K562 (cell line): ENCODE measurements around the gene WBP1L.

ENCODE experiments used
- FOXK2 ChIP-seq, 2 experiments: fragments of 450-650 bp; IDR thresholded peaks in 1 of 2; conservative IDR thresholded peaks in 1 of 2; 2 replicates each; pipeline ENCODE4 v1.6.1; 2016; ENCODE audit warnings: low read depth in 2 of 2, mild to moderate bottlenecking in 1 of 2
- GABPA ChIP-seq: fragments of 200-800 bp; sonication (Bioruptor generic); conservative IDR thresholded peaks from 2 replicates; pipeline ENCODE4 v1.6.1; 2016; ENCODE audit warnings: low read depth, missing genetic modification characterization, missing compliant biosample characterization
- POLR2A ChIP-seq: fragments of 450-650 bp; conservative IDR thresholded peaks from 2 replicates; pipeline ENCODE4 v1.6.1; 2016
- YY1 ChIP-seq, 3 experiments: IDR thresholded peaks; 2 replicates each; pipeline ENCODE4 v1.6.1; 2011; ENCODE audit warnings: low read length in 2 of 3, mild to moderate bottlenecking in 2 of 3, moderate library complexity in 2 of 3, borderline replicate concordance in 1 of 3, control low read depth in 1 of 3, low read depth in 1 of 3; ENCODE audit not compliant: insufficient read depth in 3 of 3, insufficient replicate concordance in 2 of 3, control insufficient read depth in 1 of 3, insufficient read length in 1 of 3; ENCODE audit errors: extremely low read depth in 1 of 3
- ZC3H8 ChIP-seq: fragments of 450-650 bp; IDR thresholded peaks from 2 replicates; pipeline ENCODE4 v1.6.1; 2017
- TF ChIP-seq, protein P1 (sequence below), 2 experiments: fragments of 450-650 bp in 1 of 2; sonication (generic) in 1 of 2; formaldehyde crosslinking in 1 of 2; IDR thresholded peaks; 2 replicates each; pipeline versions ENCODE4 v1.7.1 to v1.9.0; 2016 to 2022; ENCODE audit warnings: inconsistent platforms in 1 of 2, mild to moderate bottlenecking in 1 of 2, missing genetic modification reagents in 1 of 2
- TF ChIP-seq, protein P2 (sequence below), 2 experiments: fragments of 450-650 bp; conservative IDR thresholded peaks; 2 replicates each; pipeline ENCODE4 v1.6.1; 2017; ENCODE audit warnings: mild to moderate bottlenecking in 2 of 2, moderate library complexity in 2 of 2
- TF ChIP-seq, protein P3 (sequence below), 3 experiments: IDR thresholded peaks in 2 of 3; conservative IDR thresholded peaks in 1 of 3; 2 replicates each; pipeline ENCODE4 v1.5.1; 2011 to 2012; ENCODE audit warnings: low read length in 3 of 3, mild to moderate bottlenecking in 3 of 3, control low read depth in 2 of 3, improper control_type of control experiment in 1 of 3, inconsistent platforms in 1 of 3, low read depth in 1 of 3, mixed read lengths in 1 of 3, moderate library complexity in 1 of 3; ENCODE audit not compliant: insufficient read depth in 2 of 3

DNA sequence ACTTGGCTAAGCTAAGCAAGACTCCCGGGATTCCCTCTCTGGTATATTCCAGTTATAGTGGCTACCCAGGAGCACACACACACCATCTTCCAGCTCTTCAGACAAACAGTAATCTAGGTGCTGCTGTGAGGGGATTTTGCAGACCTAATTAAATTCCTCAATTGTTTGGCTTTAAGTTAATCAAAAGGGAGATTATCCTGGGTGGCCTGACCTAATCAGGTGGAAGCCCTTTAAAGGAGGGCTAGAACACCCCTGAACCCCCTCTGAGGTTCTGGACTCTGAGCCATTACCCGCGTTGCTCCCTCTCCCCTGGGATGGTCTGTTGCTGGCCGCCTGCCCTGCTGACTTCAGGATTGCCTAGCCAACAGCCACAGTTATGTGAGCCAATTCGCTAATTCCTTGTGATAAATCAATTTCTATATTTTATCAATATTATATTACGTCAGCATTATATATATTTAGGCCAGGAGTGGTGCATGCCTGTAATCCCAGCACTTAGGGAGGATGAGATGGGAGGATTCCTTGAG is 22.9 kb upstream of the WBP1L start:
- TF ChIP-seq YY1 (IDR thresholded peaks at IDR 0.05; ENCODE audit: borderline replicate concordance in 1 of 3, control insufficient read depth in 1 of 3, extremely low read depth in 1 of 3, insufficient read depth in 3 of 3, insufficient read length in 1 of 3, insufficient replicate concordance in 2 of 3, low read depth in 1 of 3, low read length in 2 of 3), result no peak
- TF ChIP-seq, protein P1, sequence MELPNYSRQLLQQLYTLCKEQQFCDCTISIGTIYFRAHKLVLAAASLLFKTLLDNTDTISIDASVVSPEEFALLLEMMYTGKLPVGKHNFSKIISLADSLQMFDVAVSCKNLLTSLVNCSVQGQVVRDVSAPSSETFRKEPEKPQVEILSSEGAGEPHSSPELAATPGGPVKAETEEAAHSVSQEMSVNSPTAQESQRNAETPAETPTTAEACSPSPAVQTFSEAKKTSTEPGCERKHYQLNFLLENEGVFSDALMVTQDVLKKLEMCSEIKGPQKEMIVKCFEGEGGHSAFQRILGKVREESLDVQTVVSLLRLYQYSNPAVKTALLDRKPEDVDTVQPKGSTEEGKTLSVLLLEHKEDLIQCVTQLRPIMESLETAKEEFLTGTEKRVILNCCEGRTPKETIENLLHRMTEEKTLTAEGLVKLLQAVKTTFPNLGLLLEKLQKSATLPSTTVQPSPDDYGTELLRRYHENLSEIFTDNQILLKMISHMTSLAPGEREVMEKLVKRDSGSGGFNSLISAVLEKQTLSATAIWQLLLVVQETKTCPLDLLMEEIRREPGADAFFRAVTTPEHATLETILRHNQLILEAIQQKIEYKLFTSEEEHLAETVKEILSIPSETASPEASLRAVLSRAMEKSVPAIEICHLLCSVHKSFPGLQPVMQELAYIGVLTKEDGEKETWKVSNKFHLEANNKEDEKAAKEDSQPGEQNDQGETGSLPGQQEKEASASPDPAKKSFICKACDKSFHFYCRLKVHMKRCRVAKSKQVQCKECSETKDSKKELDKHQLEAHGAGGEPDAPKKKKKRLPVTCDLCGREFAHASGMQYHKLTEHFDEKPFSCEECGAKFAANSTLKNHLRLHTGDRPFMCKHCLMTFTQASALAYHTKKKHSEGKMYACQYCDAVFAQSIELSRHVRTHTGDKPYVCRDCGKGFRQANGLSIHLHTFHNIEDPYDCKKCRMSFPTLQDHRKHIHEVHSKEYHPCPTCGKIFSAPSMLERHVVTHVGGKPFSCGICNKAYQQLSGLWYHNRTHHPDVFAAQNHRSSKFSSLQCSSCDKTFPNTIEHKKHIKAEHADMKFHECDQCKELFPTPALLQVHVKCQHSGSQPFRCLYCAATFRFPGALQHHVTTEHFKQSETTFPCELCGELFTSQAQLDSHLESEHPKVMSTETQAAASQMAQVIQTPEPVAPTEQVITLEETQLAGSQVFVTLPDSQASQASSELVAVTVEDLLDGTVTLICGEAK (IDR thresholded peaks at IDR 0.05), result no peak
- TF ChIP-seq, protein P1 (CRISPR knock-in tag; IDR thresholded peaks at IDR 0.05), result no peak
- no peak for TF ChIP-seq ZC3H8
- TF ChIP-seq GABPA (tag), result no peak
- TF ChIP-seq, protein P2, sequence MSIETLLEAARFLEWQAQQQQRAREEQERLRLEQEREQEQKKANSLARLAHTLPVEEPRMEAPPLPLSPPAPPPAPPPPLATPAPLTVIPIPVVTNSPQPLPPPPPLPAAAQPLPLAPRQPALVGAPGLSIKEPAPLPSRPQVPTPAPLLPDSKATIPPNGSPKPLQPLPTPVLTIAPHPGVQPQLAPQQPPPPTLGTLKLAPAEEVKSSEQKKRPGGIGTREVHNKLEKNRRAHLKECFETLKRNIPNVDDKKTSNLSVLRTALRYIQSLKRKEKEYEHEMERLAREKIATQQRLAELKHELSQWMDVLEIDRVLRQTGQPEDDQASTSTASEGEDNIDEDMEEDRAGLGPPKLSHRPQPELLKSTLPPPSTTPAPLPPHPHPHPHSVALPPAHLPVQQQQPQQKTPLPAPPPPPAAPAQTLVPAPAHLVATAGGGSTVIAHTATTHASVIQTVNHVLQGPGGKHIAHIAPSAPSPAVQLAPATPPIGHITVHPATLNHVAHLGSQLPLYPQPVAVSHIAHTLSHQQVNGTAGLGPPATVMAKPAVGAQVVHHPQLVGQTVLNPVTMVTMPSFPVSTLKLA (conservative IDR thresholded peaks at IDR 0.05), result no peak
- no peak for TF ChIP-seq POLR2A
- TF ChIP-seq FOXK2 (conservative IDR thresholded peaks at IDR 0.05 in 1 of 2, IDR thresholded peaks at IDR 0.05 in 1 of 2; ENCODE audit: low read depth in 2 of 2), result no peak
- TF ChIP-seq, protein P3, sequence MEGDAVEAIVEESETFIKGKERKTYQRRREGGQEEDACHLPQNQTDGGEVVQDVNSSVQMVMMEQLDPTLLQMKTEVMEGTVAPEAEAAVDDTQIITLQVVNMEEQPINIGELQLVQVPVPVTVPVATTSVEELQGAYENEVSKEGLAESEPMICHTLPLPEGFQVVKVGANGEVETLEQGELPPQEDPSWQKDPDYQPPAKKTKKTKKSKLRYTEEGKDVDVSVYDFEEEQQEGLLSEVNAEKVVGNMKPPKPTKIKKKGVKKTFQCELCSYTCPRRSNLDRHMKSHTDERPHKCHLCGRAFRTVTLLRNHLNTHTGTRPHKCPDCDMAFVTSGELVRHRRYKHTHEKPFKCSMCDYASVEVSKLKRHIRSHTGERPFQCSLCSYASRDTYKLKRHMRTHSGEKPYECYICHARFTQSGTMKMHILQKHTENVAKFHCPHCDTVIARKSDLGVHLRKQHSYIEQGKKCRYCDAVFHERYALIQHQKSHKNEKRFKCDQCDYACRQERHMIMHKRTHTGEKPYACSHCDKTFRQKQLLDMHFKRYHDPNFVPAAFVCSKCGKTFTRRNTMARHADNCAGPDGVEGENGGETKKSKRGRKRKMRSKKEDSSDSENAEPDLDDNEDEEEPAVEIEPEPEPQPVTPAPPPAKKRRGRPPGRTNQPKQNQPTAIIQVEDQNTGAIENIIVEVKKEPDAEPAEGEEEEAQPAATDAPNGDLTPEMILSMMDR (IDR thresholded peaks at IDR 0.05 in 2 of 3, conservative IDR thresholded peaks at IDR 0.05 in 1 of 3; ENCODE audit: insufficient read depth in 2 of 3, low read depth in 1 of 3, low read length in 3 of 3), result no peak
